Measurements from ENCODE around the gene HOXA3. TPM values are rescaled to one million over a fixed set of nuclear protein-coding genes. Genes with fewer than 3 reads are reported as not detected.

HOXA3 gene
- total RNA-seq, 1 donor = 3.5 TPM

DNA sequence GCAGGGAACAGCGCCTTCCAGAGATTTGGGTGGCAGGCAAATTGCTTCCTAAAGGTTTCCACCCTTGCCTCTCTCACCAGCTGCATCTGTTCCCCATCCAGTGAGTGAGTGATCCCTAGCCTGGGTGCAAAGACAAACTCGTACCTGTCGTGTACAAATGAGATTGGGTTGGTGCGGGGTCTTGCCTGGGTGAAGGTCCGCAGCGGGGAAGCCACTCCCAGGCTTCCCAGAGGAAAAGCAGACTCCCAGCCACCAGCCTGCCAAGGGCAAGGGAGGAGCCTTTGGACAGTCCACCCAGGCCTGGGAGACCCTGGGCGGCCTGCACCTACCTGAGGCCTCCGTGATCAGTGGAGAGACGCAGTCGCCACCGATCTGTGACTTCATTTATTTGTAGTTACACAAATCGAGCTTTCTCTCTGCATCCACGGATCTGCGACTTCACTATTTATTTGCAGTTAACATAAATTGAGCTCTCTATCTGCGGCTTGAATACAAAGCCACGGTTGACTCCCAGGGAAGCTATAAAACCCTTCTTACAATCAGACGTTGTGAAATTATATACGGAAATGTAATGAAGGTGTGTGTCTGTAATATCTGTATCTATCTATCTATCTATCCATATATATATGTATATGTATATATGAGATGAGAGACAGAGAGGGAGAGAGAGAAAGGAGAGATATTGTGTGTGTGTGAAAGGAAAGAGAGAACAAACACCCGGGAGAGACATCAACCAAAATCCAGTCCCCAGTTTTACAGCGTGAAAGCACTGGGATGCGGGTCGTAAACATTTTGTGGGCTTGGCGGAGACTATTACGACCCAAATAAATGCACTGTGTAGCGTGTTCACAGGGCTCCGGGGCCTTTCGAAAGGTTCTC, 7.1 kb upstream of the HOXA3 start:
- H3K4me3 ChIP-seq (ENCODE audit: low read depth, low read length) = no peak overlapping the region
- TF ChIP-seq, protein P1, sequence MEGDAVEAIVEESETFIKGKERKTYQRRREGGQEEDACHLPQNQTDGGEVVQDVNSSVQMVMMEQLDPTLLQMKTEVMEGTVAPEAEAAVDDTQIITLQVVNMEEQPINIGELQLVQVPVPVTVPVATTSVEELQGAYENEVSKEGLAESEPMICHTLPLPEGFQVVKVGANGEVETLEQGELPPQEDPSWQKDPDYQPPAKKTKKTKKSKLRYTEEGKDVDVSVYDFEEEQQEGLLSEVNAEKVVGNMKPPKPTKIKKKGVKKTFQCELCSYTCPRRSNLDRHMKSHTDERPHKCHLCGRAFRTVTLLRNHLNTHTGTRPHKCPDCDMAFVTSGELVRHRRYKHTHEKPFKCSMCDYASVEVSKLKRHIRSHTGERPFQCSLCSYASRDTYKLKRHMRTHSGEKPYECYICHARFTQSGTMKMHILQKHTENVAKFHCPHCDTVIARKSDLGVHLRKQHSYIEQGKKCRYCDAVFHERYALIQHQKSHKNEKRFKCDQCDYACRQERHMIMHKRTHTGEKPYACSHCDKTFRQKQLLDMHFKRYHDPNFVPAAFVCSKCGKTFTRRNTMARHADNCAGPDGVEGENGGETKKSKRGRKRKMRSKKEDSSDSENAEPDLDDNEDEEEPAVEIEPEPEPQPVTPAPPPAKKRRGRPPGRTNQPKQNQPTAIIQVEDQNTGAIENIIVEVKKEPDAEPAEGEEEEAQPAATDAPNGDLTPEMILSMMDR (IDR thresholded peaks at IDR 0.05; ENCODE audit: insufficient read depth, low read length) = no peak
- DNase-seq (ENCODE audit: low read depth) = no peak

DNA sequence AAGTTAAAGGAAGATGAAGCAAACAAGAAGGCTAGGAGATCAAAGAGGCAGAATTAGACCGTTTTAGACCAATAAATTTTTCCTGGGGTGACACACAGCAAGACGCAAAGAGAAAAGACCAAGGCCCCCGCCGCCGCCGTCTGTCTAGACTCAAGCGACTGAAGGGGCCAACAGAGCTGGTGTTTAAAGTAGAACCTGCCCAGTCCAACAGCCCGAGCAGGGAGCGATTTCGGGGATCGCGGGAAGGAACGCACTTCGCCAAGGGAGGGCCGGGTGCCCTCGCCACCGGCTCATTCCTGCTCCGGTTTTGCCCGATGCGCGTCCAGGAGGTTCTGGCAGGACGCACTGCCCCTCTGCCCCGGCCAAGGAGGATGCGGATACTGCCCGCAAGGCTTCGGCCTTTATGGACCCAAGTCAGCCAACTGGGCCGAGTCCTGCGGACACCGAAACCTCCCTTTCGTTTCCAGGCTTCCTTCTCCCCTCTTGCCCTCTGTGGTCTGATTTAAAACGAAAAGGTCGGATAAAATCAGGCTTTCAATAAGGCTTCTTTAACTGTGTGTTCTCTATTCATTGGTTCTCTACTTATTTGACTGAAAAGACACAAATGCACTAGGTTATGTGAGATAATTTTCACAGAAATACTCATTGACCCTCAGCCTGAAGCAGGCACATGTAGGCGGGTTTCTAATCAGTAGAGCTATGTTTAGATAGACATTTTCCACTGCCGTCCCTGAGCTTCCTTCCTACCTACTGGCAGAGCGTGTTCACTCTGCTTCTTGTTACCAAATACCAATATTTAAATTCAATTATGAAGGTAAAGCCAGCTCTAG, 6.3 kb upstream of the HOXA3 start:
- no peak for DNase-seq (ENCODE audit: low read depth)
- TF ChIP-seq, protein P1 (IDR thresholded peaks at IDR 0.05; ENCODE audit: insufficient read depth, low read length) = no peak
- H3K4me3 ChIP-seq (ENCODE audit: low read depth, low read length) = no peak overlapping the region

DNA sequence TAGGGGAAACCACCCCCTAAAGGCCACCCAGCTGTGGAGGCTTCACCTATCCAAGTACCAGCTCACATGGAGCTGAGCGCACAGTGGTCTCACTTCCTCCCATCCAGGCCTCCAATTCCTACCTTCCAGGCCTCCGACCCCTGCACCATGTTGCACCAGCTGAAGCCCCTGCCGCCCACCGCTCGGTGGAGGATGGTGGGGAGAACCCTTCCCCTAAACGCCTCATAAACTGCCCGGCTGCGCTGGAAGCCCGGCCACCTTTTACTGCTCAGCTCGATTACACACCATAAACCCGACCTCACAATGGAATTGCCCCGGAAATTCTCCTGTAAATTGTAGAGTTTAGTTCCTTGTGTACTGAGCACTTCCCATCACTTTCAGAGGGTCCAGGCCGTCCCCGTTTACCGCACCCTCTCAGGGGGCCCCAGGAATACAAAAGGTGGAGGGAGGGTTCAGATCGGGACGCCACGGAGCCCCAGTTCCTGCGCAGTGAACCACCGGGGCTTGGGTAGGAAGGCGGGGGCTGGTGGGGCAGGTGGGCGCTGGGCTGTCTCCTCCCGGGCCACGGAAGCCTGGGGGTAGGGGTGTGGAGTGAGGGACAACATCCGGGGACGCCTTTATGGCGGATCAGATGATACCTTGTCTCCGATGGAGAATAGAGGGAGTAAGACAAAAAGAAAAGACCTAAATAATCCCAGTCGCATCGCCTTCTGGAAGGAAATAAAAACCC, 5.5 kb upstream of the HOXA3 start:
- H3K4me3 ChIP-seq (ENCODE audit: low read depth, low read length) = no peak overlapping the region
- TF ChIP-seq, protein P1 (IDR thresholded peaks at IDR 0.05; ENCODE audit: insufficient read depth, low read length) = no peak
- DNase-seq (ENCODE audit: low read depth) = no peak

DNA sequence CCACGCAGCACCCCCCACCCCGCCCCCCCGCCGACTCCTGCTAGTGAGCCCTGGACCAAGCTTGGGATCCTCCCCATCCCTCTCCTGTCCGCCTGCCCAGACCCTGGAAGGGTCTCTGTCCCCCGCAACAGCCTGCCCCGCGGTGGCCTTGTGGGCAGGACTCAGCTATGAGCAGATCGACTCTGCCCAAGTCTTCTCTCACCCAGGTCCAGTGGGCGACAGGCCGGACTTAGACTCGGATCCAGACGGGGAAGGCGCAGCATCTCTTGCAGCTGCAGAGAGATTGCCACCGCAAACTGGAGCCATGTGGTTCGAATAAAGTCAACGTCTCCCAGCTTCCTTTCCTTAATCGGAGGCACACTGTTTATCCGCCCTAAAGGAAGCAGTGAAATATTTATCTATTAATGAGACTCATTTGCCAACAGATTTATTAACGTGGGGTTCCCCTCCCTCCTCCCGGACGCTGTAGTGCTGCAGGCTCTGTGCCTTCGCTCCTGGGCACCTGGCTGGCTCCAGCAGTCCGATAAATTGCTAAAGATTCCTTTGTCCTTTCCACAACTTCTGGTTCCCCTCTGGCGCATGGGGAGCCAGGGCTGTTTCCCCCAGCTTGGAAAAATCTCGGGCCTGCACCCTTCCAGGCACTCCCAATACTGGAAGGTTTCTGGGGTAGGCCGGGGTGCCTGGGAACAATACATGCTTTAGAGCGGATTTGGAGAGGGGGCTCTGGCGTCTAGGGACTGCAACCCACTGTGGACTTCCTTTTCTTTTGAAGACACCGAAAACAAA, 4.7 kb upstream of the HOXA3 start:
- no peak for DNase-seq (ENCODE audit: low read depth)
- TF ChIP-seq, protein P1 (IDR thresholded peaks at IDR 0.05; ENCODE audit: insufficient read depth, low read length) = no peak
- no peak overlapping the region for H3K4me3 ChIP-seq (ENCODE audit: low read depth, low read length)

DNA sequence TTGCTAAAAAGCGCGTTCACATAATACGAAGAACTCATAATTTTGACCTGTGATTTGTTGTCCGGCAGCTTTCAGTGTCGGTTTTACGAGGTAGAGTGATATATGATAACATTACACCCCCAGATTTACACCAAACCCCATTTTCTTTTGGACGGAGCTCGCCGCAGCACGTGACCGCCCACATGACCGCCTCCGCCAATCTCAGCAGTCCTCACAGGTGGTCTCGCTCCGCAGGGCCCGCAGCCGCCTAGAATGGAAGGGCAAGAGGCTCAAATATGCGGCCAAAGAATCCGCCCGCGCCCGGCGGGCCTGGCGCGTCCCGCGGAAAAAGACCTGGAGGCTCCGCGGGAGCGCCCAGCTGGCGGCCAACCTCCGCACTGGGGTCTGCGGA, 4.1 kb upstream of the HOXA3 start, which contains the start of gene HOXA7:
HOXA7 (minus strand) TSS at position 168 of the 391 bp plus-strand sequence; CDS start at position 38, 130 bp downstream.
- TF ChIP-seq, protein P1 (IDR thresholded peaks at IDR 0.05; ENCODE audit: insufficient read depth, low read length) = no peak
- no peak within 1 kb of the TSS for H3K4me3 ChIP-seq (ENCODE audit: low read depth, low read length)
- DNase-seq (ENCODE audit: low read depth) = no peak

All from fibroblast of the aortic adventitia (primary cell).